GM23338 (cell line): ENCODE data around the gene SERPINI1. TPM values are rescaled to one million over a fixed set of nuclear protein-coding genes. Genes with fewer than 3 reads are reported as not detected.

Experiments used
- ATAC-seq: fragments of 200-7000 bp; cut with Tn5 transposase; 3 replicates; pipeline ENCODE4 v1.9.1; 2020
- DNase-seq: peaks from one replicate; pipeline ENCODE4 v3.0.0-alpha.2; 2015; ENCODE audit warnings: low spot score
- H2AFZ ChIP-seq: fragments of 200-600 bp; sonication (generic); 2 replicates; pipeline ENCODE4 v1.8.0; 2016; ENCODE audit warnings: antibody characterized with exemption, mild to moderate bottlenecking, moderate library complexity
- H3F3A ChIP-seq: fragments of 200-600 bp; sonication (generic); replicated peaks from 2 replicates; pipeline ENCODE4 v1.8.0; 2017; ENCODE audit warnings: antibody characterized with exemption, mixed run types, low read depth
- H3K27ac ChIP-seq: fragments of 200-600 bp; sonication (generic); 2 replicates; pipeline ENCODE4 v1.6.1; 2016; ENCODE audit warnings: low read depth
- H3K27me3 ChIP-seq: fragments of 200-600 bp; sonication (generic); 2 replicates; pipeline ENCODE4 v1.8.0; 2016; ENCODE audit warnings: mild to moderate bottlenecking, mixed run types, moderate library complexity; ENCODE audit not compliant: insufficient read depth
- H3K36me3 ChIP-seq: fragments of 200-600 bp; sonication (generic); 2 replicates; pipeline ENCODE4 v1.8.0; 2016; ENCODE audit warnings: mild to moderate bottlenecking; ENCODE audit not compliant: insufficient read depth
- H3K4me1 ChIP-seq: fragments of 200-600 bp; sonication (generic); 2 replicates; pipeline ENCODE4 v1.8.0; 2016; ENCODE audit warnings: mild to moderate bottlenecking, moderate library complexity; ENCODE audit not compliant: insufficient read depth
- H3K4me2 ChIP-seq: fragments of 200-600 bp; sonication (generic); 2 replicates; pipeline ENCODE4 v1.7.1; 2017; ENCODE audit warnings: mixed run types
- H3K4me3 ChIP-seq: fragments of 200-600 bp; sonication (generic); 2 replicates; pipeline ENCODE4 v1.6.1; 2016; ENCODE audit warnings: mixed run types
- H3K79me2 ChIP-seq: fragments of 200-600 bp; sonication (generic); replicated peaks from 2 replicates; pipeline ENCODE4 v1.8.0; 2017; ENCODE audit warnings: mild to moderate bottlenecking; ENCODE audit not compliant: insufficient read depth
- H3K9me2 ChIP-seq: fragments of 200-600 bp; sonication (generic); 2 replicates; pipeline ENCODE4 v1.8.0; 2017; ENCODE audit not compliant: insufficient read depth
- H4K20me1 ChIP-seq: fragments of 200-600 bp; sonication (generic); replicated peaks from 2 replicates; pipeline ENCODE4 v1.8.0; 2017; ENCODE audit warnings: mild to moderate bottlenecking; ENCODE audit not compliant: insufficient read depth
- H3K27ac Mint-ChIP-seq: 2 replicates; pipeline ENCODE4 v1.8.0; 2020; ENCODE audit warnings: inconsistent platforms, mild to moderate bottlenecking, moderate library complexity, mixed read lengths
- H3K27me3 Mint-ChIP-seq: 3 replicates; pipeline ENCODE4 v1.8.0; 2022; ENCODE audit warnings: low read depth, mild to moderate bottlenecking, moderate library complexity, mixed read lengths, inconsistent platforms; ENCODE audit not compliant: insufficient read depth, poor library complexity
- H3K36me3 Mint-ChIP-seq: 3 replicates; pipeline ENCODE4 v1.8.0; 2021; ENCODE audit warnings: low read depth, mild to moderate bottlenecking, inconsistent platforms, moderate library complexity, mixed read lengths
- H3K4me1 Mint-ChIP-seq: 3 replicates; pipeline ENCODE4 v1.8.0; 2020; ENCODE audit warnings: mild to moderate bottlenecking, inconsistent platforms, mixed read lengths
- H3K4me3 Mint-ChIP-seq: 3 replicates; pipeline ENCODE4 v1.8.0; 2021; ENCODE audit warnings: moderate library complexity, mild to moderate bottlenecking, inconsistent platforms, mixed read lengths
- H3K9me3 Mint-ChIP-seq: 3 replicates; pipeline ENCODE4 v1.8.0; 2020; ENCODE audit warnings: moderate library complexity, mild to moderate bottlenecking, inconsistent platforms, mixed read lengths
- CREB1 ChIP-seq: fragments of 250-450 bp; sonication (Bioruptor Pico); IDR thresholded peaks from 2 replicates; pipeline ENCODE4 v1.5.0; 2020; ENCODE audit warnings: low read depth, mild to moderate bottlenecking, moderate library complexity
- EZH2phosphoT487 ChIP-seq: fragments of 200-600 bp; sonication (generic); IDR thresholded peaks from one replicate; pipeline ENCODE4 v1.8.1; 2018; ENCODE audit warnings: antibody characterized with exemption; ENCODE audit not compliant: unreplicated experiment
- REST ChIP-seq: IDR thresholded peaks from one replicate; pipeline ENCODE4 v1.6.1; 2018; ENCODE audit warnings: antibody characterized with exemption; ENCODE audit not compliant: unreplicated experiment
- ZNF114 ChIP-seq: fragments of 250-450 bp; sonication (Bioruptor Pico); IDR thresholded peaks from 2 replicates; pipeline ENCODE4 v1.5.0; 2020; ENCODE audit warnings: mild to moderate bottlenecking, moderate library complexity
- polyA plus RNA-seq: library from polyadenylated mRNA; unstranded; fragments of >200 nt; fragmentation: Nextera tagmentation; extraction: Ambion mirVana; gene quantifications from 2 replicates; pipeline ENCODE4 v1.2.1, GENCODE V29; 2016
- total RNA-seq: library from RNA; depleted of rRNA; stranded (reverse); fragments of >200 nt; shearing (Covaris generic); gene quantifications from 2 replicates; pipeline ENCODE4 v1.2.3, GENCODE V29; 2014
- TF ChIP-seq, protein P1 (sequence below): fragments of 250-450 bp; sonication (Bioruptor Pico); IDR thresholded peaks from 2 replicates; pipeline ENCODE4 v1.5.0; 2020; ENCODE audit warnings: mild to moderate bottlenecking, moderate library complexity
- TF ChIP-seq, protein P2 (sequence below), 2 experiments: fragments of 200-600 bp in 1 of 2; sonication (generic) in 1 of 2; conservative IDR thresholded peaks; 2 replicates each; pipeline versions ENCODE4 v1.5.1 to v1.6.1; 2016 to 2017; ENCODE audit warnings: antibody characterized with exemption in 2 of 2, low read depth in 2 of 2, mild to moderate bottlenecking in 2 of 2, moderate library complexity in 1 of 2
- TF ChIP-seq, protein P3 (sequence below): IDR thresholded peaks from 2 replicates; pipeline ENCODE4 v1.6.1; 2016; ENCODE audit warnings: antibody characterized with exemption

SERPINI1 gene
- total and polyA plus RNA-seq, 2 experiments from 2014 or later, result 9.2 to 26.6 TPM

DNA sequence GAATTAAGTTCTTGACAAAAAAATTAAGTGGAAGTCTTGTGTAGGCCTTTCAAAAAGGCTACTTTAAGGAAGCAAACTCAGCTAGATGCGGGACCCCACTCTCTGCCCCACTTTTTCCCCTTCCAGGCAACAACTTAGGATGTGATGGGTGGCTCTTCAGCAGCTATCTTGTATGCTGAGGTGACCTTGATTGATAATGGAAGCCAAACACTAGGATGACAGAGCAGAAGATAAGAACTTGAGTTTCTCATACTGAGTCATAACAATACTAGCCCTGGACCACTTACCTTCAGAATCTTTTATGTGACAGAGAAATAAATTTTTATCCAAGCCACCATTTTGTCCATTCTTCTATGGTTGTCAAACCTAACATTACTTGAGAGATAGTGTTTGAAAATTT is 16.9 kb upstream of the SERPINI1 start (continued):
- no peak for TF ChIP-seq EZH2phosphoT487
- TF ChIP-seq, protein P1, sequence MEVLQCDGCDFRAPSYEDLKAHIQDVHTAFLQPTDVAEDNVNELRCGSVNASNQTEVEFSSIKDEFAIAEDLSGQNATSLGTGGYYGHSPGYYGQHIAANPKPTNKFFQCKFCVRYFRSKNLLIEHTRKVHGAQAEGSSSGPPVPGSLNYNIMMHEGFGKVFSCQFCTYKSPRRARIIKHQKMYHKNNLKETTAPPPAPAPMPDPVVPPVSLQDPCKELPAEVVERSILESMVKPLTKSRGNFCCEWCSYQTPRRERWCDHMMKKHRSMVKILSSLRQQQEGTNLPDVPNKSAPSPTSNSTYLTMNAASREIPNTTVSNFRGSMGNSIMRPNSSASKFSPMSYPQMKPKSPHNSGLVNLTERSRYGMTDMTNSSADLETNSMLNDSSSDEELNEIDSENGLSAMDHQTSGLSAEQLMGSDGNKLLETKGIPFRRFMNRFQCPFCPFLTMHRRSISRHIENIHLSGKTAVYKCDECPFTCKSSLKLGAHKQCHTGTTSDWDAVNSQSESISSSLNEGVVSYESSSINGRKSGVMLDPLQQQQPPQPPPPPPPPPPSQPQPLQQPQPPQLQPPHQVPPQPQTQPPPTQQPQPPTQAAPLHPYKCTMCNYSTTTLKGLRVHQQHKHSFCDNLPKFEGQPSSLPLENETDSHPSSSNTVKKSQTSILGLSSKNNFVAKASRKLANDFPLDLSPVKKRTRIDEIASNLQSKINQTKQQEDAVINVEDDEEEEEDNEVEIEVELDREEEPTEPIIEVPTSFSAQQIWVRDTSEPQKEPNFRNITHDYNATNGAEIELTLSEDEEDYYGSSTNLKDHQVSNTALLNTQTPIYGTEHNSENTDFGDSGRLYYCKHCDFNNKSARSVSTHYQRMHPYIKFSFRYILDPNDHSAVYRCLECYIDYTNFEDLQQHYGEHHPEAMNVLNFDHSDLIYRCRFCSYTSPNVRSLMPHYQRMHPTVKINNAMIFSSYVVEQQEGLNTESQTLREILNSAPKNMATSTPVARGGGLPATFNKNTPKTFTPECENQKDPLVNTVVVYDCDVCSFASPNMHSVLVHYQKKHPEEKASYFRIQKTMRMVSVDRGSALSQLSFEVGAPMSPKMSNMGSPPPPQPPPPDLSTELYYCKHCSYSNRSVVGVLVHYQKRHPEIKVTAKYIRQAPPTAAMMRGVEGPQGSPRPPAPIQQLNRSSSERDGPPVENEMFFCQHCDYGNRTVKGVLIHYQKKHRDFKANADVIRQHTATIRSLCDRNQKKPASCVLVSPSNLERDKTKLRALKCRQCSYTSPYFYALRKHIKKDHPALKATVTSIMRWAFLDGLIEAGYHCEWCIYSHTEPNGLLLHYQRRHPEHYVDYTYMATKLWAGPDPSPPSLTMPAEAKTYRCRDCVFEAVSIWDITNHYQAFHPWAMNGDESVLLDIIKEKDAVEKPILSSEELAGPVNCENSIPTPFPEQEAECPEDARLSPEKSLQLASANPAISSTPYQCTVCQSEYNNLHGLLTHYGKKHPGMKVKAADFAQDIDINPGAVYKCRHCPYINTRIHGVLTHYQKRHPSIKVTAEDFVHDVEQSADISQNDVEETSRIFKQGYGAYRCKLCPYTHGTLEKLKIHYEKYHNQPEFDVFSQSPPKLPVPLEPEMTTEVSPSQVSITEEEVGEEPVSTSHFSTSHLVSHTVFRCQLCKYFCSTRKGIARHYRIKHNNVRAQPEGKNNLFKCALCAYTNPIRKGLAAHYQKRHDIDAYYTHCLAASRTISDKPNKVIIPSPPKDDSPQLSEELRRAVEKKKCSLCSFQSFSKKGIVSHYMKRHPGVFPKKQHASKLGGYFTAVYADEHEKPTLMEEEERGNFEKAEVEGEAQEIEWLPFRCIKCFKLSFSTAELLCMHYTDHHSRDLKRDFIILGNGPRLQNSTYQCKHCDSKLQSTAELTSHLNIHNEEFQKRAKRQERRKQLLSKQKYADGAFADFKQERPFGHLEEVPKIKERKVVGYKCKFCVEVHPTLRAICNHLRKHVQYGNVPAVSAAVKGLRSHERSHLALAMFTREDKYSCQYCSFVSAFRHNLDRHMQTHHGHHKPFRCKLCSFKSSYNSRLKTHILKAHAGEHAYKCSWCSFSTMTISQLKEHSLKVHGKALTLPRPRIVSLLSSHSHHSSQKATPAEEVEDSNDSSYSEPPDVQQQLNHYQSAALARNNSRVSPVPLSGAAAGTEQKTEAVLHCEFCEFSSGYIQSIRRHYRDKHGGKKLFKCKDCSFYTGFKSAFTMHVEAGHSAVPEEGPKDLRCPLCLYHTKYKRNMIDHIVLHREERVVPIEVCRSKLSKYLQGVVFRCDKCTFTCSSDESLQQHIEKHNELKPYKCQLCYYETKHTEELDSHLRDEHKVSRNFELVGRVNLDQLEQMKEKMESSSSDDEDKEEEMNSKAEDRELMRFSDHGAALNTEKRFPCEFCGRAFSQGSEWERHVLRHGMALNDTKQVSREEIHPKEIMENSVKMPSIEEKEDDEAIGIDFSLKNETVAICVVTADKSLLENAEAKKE (CRISPR knock-in tag), result no peak

- ATAC-seq (peak; percentile 89), DNase-seq (peak; percentile 32)
- Histone ChIP-seq H4K20me1 (peaks cover 38% of the 10 kb centered on the region), H3K4me1 (peaks cover 33% of the 10 kb centered on the region), H3K4me2 (0 out of 2 replicates have a peak overlapping the region, but pooled peaks have one; percentile 41), H3K79me2 (peaks cover 98% of the 10 kb centered on the region), H3K9me2 (no peaks in the 10 kb centered on the region), H3K36me3 (peaks cover 18% of the 10 kb centered on the region), H3K4me3 (no peak overlapping the region), H3F3A (no peaks in the 10 kb centered on the region), H2AFZ (no peak overlapping the region), H3K27me3 (no peaks in the 10 kb centered on the region), H3K27ac (0 out of 2 replicates have a peak overlapping the region, but pooled peaks have one; percentile 12)
- H3K36me3 Mint-ChIP-seq, result peaks cover 35% of the 10 kb centered on the region
- peaks cover 7% of the 10 kb centered on the region; the same call in 2 of the 3 replicates for H3K9me3 Mint-ChIP-seq
- H3K4me3 Mint-ChIP-seq, result peak overlapping the region; percentile 26; the same call in 1 of the 3 replicates
- H3K4me1 Mint-ChIP-seq, result peaks cover 53% of the 10 kb centered on the region
- peak overlapping the region; percentile 54; the same call in 1 of the 2 replicates for H3K27ac Mint-ChIP-seq
- no peak for TF ChIP-seq REST
- TF ChIP-seq EZH2phosphoT487, result no peak
- TF ChIP-seq CREB1 (CRISPR knock-in tag), result no peak
- TF ChIP-seq, protein P2, sequence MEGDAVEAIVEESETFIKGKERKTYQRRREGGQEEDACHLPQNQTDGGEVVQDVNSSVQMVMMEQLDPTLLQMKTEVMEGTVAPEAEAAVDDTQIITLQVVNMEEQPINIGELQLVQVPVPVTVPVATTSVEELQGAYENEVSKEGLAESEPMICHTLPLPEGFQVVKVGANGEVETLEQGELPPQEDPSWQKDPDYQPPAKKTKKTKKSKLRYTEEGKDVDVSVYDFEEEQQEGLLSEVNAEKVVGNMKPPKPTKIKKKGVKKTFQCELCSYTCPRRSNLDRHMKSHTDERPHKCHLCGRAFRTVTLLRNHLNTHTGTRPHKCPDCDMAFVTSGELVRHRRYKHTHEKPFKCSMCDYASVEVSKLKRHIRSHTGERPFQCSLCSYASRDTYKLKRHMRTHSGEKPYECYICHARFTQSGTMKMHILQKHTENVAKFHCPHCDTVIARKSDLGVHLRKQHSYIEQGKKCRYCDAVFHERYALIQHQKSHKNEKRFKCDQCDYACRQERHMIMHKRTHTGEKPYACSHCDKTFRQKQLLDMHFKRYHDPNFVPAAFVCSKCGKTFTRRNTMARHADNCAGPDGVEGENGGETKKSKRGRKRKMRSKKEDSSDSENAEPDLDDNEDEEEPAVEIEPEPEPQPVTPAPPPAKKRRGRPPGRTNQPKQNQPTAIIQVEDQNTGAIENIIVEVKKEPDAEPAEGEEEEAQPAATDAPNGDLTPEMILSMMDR (conservative IDR thresholded peaks at IDR 0.05; ENCODE audit: low read depth in 2 of 2), result no peak
- no peak for TF ChIP-seq ZNF114 (CRISPR knock-in tag)
- TF ChIP-seq, protein P3, sequence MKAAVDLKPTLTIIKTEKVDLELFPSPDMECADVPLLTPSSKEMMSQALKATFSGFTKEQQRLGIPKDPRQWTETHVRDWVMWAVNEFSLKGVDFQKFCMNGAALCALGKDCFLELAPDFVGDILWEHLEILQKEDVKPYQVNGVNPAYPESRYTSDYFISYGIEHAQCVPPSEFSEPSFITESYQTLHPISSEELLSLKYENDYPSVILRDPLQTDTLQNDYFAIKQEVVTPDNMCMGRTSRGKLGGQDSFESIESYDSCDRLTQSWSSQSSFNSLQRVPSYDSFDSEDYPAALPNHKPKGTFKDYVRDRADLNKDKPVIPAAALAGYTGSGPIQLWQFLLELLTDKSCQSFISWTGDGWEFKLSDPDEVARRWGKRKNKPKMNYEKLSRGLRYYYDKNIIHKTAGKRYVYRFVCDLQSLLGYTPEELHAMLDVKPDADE, result no peak
- H3K27me3 Mint-ChIP-seq, result no peaks in the 10 kb centered on the region
Observed at GRCh38 chr3:167723025-167723512, 12.5 kb upstream of the SERPINI1 start.
